Suppressor macrophage (primary cell): Measurements from ENCODE around the gene KLHL21.
"Not testable (repeated sequence)": the region's sequence is repeated elsewhere in the genome, so short reads cannot be mapped to it uniquely, and the experiment has no call there.

Experiments
- DNase-seq, 4 experiments: peaks; one replicate each; pipeline ENCODE4 v3.0.0-alpha.2; 2020 to 2022
- total RNA-seq, 17 experiments: gene quantifications; one replicate each; lab custom pipeline; 2026; ENCODE audit warnings: mixed read lengths in 6 of 17, inconsistent platforms in 3 of 17; lab: John Stamatoyannopoulos, UW

Gene KLHL21
- 5.3 to 54.2 (median 30.1) reads per million in 17 experiments for total RNA-seq

DNA sequence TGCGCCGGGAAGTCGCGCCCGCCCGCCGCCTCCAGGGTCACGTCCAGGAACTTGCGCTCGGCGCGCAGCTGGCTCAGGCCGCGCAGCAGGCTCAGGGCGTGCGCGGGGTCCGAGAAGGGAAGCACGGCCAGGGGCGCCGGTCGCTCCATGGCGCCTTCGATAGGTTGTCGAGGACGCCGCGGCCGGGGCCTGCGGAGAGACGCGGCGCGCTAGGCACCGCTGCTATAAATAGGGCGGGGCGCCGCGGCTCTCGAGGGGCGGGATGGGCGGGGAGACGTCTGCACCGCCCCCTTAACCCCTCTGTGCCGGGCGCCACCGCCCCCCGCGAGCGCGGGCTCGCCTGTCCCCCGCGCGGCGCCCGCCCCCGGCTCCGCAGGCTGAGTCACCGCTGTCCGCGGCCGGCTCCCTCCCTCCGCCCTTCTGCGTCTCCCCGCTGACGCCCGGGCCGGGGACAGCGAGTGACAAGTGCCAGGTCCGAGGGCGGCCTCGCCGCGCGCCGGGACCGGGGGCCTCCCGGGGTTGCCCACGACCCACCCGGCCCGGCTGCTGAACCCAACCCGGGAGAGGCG lies at the start of gene KLHL21:
Gene KLHL21, minus strand, starts transcription at position 201 of the 569 bp plus-strand sequence. Its CDS starts 52 bp downstream, at position 149.
- DNase-seq: peak; percentile 93 to 98 (median 97)

- DNase-seq: no peak
Measured at GRCh38 chr1:6651909-6652308, 49.2 kb upstream of the KLHL21 start.

DNA sequence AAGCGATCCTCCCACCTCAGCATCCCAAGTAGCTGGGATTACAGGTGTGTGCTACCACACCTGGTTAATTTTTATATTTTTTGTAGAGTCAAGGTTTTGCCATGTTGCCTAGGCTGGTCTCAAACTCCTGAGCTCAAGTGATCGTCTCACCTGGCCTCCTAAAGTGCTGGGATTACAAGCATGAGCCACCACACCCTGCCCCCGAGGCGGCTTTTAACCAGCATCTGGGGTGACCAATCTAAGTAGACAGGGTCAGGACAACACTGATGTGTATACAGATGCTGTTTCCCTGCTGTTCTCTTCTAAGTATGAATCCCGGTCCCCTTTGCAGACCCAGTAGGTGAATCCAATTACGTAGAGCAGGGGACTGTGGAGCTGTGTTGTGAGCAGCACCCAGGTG lies 45.9 kb upstream of the KLHL21 start:
- DNase-seq: no peak

- DNase-seq: peak; percentile 12 to 74 (median 57)
Measured at GRCh38 chr1:6646499-6647148, 44.0 kb upstream of the KLHL21 start.

- DNase-seq: no peak
Measured at GRCh38 chr1:6645018-6645417, 42.3 kb upstream of the KLHL21 start.

DNA sequence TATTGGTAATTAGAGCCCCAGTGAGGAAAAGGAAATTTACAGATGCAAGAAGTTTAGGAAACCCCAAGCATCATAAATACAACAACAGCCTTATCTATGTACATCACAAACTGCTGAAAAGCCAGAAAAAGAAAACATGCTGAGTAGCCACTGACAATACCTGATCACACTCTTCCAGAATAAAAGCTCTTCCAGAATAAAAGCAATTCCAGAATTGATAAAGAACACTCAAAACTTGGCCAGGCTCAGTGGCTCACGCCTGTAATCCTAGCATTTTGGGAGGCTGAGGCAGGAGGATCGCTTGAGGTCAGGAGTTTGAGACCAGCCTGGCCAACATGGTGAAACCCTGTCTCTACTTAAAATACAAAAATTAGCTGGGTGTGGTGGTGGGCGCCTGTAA lies 38.2 kb upstream of the KLHL21 start:
- not testable (repeated sequence) for DNase-seq

DNA sequence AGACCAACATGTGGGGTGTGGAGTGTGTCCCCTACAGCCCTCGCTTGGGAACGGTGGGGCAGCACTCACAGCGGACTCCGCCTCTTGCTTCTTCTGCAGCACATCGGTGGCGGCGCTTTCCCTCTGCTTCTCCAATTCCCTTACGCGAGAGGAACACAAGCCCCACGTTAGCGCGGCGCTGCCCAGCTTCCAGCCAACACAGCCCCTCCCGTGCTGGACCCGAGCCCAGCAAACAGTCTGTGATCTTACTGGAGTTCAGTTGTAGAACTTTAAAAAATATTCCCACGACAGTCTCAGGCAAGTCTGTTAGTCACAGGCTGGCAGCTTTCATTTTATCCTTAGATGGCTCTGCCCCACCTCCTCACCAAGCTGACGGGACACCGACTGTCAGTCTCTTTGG lies 35.6 kb upstream of the KLHL21 start:
- DNase-seq: no peak

GRCh38 chr1:6637770-6638169 lies 35.1 kb upstream of the KLHL21 start:
- DNase-seq: no peak

- DNase-seq: not testable (repeated sequence)
Measured at GRCh38 chr1:6636778-6637177, 34.1 kb upstream of the KLHL21 start.

DNA sequence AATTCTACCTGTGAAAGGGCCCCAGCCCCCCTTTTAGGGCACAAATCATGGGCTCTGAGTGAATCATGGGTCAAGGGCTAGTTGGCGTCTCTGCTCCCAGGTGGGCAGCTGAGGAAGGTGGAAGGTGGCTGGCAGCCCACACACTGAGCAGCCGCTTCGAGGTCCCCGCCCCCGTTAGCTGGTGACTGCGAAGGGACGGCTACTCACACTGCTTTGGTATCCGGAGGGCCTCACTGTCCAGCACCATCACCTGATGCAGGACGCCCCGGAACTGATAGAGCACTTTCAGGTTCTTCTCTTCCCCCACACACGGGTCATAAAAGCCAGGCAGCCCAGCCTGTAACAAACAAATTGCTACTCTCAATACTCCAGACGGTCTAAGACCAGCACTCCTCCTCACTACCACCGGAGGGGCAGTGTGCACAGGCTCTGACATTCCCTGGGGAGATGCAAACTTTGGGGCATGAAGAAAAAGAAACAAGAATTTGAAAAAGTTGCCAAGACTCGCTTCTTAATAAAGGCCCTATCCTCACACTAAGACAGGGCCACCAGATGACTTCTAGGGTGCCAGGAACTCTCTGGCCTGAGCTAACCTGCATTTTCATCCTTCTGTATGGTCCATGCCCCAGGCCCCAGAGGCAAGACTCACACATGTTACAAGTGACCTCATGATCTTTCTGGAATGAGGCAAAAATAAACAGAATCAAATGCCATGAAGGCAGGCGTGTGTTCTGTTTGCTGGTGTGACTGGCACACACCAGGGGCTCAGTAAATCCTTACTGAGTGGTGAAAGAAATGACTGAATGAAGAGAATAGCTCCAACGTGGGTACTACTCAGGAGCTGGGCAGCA lies 33.5 kb upstream of the KLHL21 start:
- DNase-seq: no peak

- no peak for DNase-seq
Measured at GRCh38 chr1:6635161-6635909, 32.7 kb upstream of the KLHL21 start.

DNA sequence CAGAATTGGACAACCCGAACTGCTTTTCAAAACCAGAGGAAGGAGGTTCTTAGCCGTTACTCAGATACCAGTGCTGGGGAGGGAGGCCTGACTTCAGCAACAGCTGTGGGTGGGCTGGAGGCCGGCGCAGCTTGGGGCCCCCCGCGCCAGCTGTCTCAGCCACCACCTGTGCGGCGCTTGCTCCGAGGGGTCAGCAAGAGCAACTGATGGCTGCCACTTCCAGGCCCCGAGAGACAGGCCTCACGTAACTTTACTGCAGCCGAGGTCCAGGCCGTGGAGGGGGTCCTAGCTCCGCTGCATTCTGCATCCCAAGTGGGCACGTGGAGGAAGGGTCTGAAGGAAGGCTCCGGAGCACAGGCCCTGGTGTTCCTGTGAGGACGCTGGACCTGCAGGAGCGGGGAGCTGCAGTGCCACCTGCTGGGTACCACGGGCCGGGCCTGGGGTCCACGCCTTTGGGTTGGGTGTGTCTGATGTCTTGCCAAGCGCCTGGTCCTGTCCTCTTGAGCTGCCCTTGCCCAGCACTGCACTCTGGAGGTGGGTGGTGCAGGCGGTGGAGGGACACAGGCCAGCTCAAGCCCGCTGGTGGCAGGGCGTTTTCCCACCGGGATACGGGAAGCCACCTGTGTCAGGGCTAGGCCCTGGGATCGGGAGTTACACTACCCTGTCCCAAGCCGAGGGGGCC lies 31.8 kb upstream of the KLHL21 start:
- peak; percentile 19 to 61 (median 38) for DNase-seq

GRCh38 chr1:6632588-6633514 lies 30.2 kb upstream of the KLHL21 start:
- DNase-seq: no peak

- no peak for DNase-seq
Measured at GRCh38 chr1:6631058-6631457, 28.4 kb upstream of the KLHL21 start.

- DNase-seq: no peak
Measured at GRCh38 chr1:6630027-6630426, 27.4 kb upstream of the KLHL21 start.

DNA sequence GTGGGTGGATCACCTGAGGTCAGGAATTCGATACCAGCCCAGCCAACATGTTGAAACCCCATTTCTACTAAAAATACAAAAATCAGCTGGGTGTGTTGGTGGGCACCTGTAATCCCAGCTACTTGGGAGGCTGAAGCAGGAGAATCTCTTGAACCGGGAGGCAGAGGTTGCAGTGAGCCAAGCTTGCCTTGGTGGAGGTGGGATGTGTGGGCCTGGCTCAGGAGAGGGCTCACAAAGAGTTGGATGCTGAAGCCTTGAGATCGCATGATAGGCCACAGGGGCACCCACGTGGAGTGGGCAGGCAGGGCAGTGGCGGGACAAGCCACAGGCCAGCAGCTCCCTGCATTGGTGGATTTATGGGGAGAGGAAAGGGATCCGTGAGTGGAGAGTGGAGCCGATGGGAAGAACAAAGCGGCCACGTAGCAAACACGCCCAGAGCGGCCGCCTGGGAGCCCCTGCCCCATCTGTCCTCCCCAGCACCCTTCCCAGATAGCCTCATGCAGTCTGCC lies 26.4 kb upstream of the KLHL21 start:
- DNase-seq: no peak

DNA sequence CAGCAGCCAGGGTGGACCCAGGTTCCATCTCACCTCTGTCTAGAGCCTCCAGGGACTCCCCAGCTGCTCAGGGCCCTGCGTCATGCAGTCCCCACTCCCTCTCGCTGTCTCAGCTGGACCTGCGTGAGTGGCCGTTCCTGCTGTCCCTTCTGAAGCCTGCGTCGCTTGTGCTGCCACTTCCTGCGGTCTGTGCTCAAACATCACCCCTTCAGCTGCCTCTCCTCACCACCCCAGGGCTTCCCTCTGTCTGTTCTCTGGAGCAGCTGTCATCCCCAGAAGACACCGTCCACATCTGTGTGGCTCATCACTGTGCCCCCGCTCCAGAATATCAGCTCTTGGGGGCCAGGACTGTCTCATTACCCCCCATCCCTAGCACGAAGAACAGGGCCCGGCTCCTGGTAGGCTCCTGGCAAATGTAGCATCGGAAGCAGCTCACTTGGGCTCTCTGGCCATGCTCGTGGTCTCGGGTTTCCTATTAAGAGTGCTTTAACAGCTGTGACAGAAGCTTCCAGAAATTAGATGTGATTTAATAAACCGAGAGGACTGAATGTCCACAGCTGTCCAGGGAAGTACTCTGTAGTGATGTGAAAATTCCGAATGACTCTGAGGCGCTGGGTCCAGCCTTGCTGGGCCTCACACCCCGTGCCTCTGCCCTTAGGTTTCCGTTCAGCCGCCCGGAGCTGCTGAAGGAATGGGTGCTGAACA lies 25.3 kb upstream of the KLHL21 start:
- no peak for DNase-seq

DNA sequence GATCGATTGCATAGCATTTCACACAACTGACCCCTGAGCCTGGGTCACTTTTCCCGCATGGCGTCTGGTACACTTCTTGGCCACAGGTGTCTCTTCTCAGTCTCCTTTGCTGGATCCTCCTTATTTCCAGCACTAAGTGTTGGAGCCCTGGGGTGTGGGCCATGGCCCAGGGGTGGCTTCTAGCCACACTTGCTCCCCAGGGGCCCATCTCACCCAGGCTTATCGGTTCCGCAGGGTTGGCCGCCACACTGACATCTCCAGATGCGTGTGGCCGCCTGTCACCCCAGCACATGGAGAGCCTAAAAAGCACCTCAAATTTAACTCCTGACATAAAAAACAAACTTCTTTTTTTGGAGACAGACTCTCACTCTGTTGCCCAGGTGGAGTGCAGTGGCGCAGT lies 24.4 kb upstream of the KLHL21 start:
- DNase-seq: no peak

GRCh38 chr1:6625584-6626149 lies 23.0 kb upstream of the KLHL21 start:
- peak in 2 of 4 experiments; percentile 13 to 30 for DNase-seq
